GM18909 (cell line): Measurements from ENCODE around the gene CD40.

ENCODE experiments used
- ATAC-seq: cut with Tn5 transposase; IDR thresholded peaks from one replicate; pipeline ENCODE4 v1.9.1; 2021; ENCODE audit warnings: mild to moderate bottlenecking; ENCODE audit not compliant: unreplicated experiment, poor library complexity

Gene CD40

DNA sequence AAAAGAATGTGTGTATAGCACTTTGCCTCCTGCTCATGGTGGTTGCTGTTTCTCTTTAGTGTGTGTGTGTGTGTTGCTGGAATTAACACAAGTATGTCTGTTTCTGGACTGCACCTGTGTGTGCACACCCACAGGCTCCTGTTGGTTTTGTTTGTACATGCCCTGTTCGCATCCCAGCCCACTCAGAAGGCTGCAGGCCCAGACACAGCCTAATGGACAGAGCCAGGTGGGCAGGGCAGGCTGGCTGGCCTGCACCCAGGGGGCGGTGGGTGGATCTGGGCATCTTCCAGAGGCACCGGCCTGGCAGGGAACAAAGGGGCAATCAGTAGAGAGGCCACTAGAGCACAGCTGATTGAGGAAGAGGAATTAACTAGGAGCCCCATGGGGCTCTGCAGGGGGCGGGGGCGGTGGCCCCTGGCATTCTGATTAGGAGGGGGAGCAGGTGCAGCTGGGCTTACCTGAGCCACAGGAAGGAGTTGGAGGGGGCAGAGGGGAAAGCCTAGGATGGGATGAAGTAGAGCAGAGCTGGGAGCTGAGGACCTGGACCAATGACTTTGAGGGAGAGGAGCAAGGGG lies 21.9 kb downstream of the CD40 start:
- no peak for ATAC-seq

DNA sequence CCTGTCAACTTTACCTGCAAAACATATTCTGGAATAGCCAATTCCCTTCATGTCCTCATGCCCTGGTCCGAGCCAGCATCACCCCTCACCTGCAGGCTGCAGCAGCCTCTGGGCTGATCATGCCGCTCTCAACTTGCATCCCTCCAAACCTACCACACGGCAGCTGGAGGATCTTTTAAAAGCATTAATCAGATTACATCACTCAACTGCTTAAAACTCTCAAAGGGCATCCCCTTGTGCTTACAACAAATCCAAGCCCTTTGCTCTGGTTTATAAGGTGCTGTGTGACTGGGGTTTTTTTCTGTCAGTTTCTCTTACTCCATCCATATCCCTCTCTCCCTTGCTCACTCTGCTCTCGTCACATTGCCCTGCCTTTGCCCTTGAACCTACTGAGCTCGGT lies 24.0 kb downstream of the CD40 start:
- ATAC-seq = no peak

DNA sequence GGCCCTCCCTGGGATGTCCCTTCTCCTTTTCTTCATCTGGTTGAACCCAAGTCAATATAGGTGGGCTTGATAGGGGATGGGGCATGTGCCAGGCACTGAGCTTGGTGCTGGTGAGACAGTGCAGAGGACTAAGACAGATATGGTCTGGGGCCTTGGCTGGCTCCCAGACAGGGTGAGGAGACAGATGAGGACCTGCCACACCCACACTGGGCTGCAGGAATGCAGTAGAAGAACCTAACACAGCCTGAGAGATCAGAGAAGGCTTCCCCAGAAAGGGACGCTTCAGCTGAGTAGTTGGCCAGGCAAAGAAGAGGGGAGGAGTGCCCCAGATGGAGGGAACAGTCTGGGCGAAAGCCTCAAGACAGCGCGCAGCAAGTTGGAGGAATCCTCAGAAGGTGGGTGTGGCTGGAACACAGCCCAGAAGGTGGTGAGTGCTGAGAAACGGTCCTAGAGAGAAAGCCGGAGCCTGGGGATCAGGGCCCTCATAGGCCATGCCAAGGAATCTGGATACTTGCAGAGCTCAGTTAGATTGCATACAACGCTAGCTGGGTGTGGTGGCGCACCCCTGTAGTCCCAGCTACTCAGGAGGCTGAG lies 26.4 kb downstream of the CD40 start:
- ATAC-seq = no peak

DNA sequence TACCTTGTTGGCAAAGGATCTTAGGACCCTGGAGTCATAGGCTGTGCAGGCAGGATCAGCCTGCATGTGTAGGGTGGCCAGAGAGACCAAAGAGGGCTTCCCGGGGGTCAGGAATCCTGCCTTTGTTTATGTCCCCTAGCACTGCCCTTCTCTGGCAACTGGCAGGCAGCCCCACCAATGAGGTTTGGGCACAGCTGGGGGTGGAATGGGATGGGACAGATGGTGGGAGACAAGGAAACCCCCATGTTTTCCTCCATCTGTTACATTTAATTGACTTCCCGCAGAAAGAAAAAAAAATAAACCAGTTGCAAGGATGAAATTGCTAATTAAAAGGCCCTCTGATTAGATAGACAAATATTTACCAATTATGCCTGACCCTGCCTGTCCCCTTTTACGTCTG lies 27.6 kb downstream of the CD40 start:
- no peak for ATAC-seq

GRCh38 chr20:46148313-46149208 lies 30.4 kb downstream of the CD40 start:
- no peak for ATAC-seq

- ATAC-seq = no peak
Observed at GRCh38 chr20:46150943-46151342, 32.8 kb downstream of the CD40 start.

- no peak for ATAC-seq
Observed at GRCh38 chr20:46151936-46152335, 33.8 kb downstream of the CD40 start.

GRCh38 chr20:46152824-46153586 lies 34.9 kb downstream of the CD40 start:
- ATAC-seq = no peak

GRCh38 chr20:46154305-46154704 lies 36.2 kb downstream of the CD40 start:
- no peak for ATAC-seq

DNA sequence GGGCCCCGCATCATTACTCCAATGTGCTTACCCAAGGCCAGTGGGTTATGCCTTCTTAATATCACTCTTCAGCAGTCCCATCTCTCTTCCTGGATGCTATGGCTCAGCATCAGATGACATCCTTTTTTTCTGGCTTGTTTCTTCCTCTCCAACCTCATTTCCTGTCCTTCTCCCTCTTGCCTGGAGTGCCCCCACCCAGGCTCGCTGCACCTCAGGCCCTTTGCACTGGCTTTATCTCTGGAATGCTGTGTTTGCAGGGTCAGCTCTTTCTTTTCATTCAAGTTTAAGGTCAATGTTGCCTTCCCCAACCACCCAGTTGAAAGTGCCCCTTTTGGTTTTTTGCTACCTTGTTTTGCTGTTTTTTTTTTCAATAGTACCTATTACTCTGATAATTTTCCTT lies 36.7 kb downstream of the CD40 start:
- ATAC-seq = no peak

DNA sequence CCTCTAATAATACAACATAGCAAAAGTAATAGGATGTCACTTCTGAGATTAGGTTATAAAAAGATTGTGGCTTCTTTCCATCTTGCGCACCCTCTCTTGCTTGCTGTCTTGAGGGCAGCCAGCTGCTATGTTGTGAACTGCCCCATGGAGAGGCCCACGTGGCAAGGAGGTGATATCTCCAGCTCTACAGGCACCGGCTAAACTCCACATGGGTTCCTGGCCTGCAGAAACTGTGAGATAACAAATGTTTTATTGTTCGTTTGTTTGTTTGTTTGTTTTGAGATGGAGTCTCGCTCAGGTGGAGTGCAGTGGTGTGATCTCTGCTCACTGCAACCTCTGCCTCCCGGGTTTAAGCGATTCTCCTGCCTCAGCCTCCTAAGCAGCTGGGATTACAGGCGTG lies 38.0 kb downstream of the CD40 start:
- ATAC-seq = no peak

DNA sequence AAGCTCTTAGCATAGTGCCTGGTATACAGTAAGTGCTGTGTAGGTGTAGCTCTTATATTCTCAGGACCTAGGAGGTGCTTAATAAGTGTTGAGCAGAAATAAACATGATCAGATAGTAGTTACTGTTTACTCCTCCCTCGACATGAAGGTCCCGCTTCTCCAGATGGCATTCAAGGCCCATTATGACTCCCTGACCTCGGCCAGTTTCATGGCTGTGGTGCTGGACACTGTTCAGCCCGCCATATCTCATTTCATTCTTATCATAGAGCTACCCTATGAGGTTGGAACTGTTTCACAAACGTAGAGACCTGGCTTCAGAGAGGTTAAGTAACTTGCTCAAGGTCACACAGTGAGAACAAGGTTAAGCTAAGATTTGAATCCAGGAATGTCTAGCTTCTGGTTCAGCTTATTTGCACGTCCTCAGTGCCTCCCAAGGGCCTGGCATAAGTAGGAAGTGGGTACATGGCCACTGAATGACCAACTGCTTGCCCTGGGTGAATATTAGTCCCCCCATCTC lies 39.0 kb downstream of the CD40 start:
- no peak for ATAC-seq

DNA sequence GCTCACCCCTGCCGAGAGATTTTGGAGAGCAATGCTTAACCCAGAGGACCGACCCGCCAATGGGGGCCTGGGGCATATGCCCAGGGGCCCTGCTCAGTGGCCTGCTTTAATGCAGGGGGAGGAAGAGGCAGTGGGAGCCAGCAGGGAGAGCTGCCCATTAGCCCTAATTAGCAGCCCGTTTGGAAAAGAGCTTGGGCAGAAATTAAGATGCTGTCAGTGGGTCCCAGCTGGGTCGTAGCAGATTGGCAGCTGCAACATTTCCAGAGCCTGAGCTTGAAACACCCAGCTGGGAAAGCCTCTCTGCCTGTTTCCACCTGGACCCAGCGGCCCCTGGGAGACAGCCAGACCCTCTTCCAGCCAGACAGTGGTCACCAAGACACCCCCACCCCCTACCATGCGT lies 39.5 kb downstream of the CD40 start:
- ATAC-seq = no peak

- no peak for ATAC-seq
Observed at GRCh38 chr20:46158476-46158987, 40.4 kb downstream of the CD40 start.

- no peak for ATAC-seq
Observed at GRCh38 chr20:46159101-46159897, 41.2 kb downstream of the CD40 start.

- ATAC-seq = no peak
Observed at GRCh38 chr20:46160661-46161060, 42.5 kb downstream of the CD40 start.

GRCh38 chr20:46161921-46162320 lies 43.8 kb downstream of the CD40 start:
- no peak for ATAC-seq

- ATAC-seq = no peak
Observed at GRCh38 chr20:46164254-46164653, 46.1 kb downstream of the CD40 start.

- no peak for ATAC-seq
Observed at GRCh38 chr20:46167080-46167479, 49.0 kb downstream of the CD40 start.

GRCh38 chr20:46168438-46168837 lies 50.3 kb downstream of the CD40 start:
- no peak for ATAC-seq
